22Rv1 (cell line): Measurements from ENCODE around the gene TNFRSF8.

Experiments
- H3K27ac ChIP-seq: fragments of 450-650 bp; 2 replicates; pipeline ENCODE4 v1.5.1; 2017
- ZFX ChIP-seq: fragments of 450-650 bp; IDR thresholded peaks from 2 replicates; pipeline ENCODE4 v1.6.1; 2017; ENCODE audit warnings: antibody characterized with exemption, borderline replicate concordance
- TF ChIP-seq, protein P1 (sequence below): fragments of 450-650 bp; IDR thresholded peaks from 2 replicates; pipeline ENCODE4 v1.5.1; 2017; ENCODE audit warnings: mild to moderate bottlenecking

The TNFRSF8 gene

GRCh38 chr1:12091191-12091590, 28.1 kb downstream of the TNFRSF8 start:
- TF ChIP-seq, protein P1, sequence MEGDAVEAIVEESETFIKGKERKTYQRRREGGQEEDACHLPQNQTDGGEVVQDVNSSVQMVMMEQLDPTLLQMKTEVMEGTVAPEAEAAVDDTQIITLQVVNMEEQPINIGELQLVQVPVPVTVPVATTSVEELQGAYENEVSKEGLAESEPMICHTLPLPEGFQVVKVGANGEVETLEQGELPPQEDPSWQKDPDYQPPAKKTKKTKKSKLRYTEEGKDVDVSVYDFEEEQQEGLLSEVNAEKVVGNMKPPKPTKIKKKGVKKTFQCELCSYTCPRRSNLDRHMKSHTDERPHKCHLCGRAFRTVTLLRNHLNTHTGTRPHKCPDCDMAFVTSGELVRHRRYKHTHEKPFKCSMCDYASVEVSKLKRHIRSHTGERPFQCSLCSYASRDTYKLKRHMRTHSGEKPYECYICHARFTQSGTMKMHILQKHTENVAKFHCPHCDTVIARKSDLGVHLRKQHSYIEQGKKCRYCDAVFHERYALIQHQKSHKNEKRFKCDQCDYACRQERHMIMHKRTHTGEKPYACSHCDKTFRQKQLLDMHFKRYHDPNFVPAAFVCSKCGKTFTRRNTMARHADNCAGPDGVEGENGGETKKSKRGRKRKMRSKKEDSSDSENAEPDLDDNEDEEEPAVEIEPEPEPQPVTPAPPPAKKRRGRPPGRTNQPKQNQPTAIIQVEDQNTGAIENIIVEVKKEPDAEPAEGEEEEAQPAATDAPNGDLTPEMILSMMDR, result no peak
- no peak for TF ChIP-seq ZFX
- no peak overlapping the region for H3K27ac ChIP-seq

- no peak overlapping the region for H3K27ac ChIP-seq
- TF ChIP-seq, protein P1, result no peak
- TF ChIP-seq ZFX, result no peak
Observed at GRCh38 chr1:12094180-12094579, 31.1 kb downstream of the TNFRSF8 start.

GRCh38 chr1:12095452-12096263, 32.6 kb downstream of the TNFRSF8 start:
- no peak overlapping the region for H3K27ac ChIP-seq
- TF ChIP-seq, protein P1, result no peak
- no peak for TF ChIP-seq ZFX

DNA sequence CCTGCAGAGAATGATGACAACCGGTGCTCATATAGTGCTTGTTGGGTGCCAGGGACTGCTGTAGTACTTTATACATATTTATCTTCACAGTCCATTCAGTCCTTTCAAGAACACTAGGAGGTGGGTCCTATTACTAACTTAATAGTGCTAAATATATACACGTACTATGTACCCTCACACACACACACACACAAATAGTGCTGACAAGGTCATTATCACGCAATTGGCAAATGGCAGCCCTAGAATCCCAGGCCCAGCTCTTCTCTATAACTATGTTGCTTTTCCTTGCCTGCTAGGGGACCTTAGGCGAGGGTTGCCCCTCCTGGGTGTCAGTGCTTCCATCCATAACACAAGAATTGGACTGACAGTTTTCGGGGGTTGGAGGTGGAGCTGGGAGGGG, 33.5 kb downstream of the TNFRSF8 start:
- TF ChIP-seq, protein P1, result no peak
- TF ChIP-seq ZFX, result no peak

GRCh38 chr1:12097321-12097720, 34.2 kb downstream of the TNFRSF8 start:
- TF ChIP-seq, protein P1, result no peak
- no peak for TF ChIP-seq ZFX
- no peak overlapping the region for H3K27ac ChIP-seq

More for the DNA sequence above, 33.5 kb downstream of the TNFRSF8 start:
- H3K27ac ChIP-seq, result no peak overlapping the region

DNA sequence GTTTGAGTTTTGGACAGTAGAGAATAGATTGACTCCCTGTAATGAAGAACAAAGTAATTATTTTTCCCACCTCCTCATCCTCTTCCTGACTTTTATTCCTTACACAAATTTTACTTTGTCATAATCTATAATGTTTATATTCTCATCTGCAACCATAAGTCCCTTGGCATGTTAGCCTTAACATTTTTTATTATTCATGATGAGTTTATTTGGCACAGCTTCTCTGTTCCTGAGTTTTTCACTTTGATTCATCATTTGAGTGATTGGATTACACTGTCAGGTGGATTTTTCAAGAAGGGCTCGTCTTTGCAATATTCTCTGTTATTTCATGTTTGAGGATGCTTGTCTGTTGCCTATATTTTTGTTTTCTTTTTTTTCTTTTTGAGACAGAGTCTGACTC, 35.7 kb downstream of the TNFRSF8 start:
- TF ChIP-seq, protein P1, result no peak
- TF ChIP-seq ZFX, result no peak
- H3K27ac ChIP-seq, result no peak overlapping the region

GRCh38 chr1:12099610-12100009, 36.5 kb downstream of the TNFRSF8 start:
- no peak for TF ChIP-seq ZFX
- TF ChIP-seq, protein P1, result no peak
- no peak overlapping the region for H3K27ac ChIP-seq
